ENCODE results near the gene ZNF526.
"Not testable (repeated sequence)": the region's sequence is repeated elsewhere in the genome, so short reads cannot be mapped to it uniquely, and the experiment has no call there.

The ZNF526 gene

GRCh38 chr19:42253245-42254088 lies 33.4 kb downstream of the ZNF526 start:
- H3K27ac ChIP-seq = peak overlapping the region; percentile 88
- no peak for TF ChIP-seq CTCF (conservative IDR thresholded peaks at IDR 0.05)
- no peak for TF ChIP-seq ZFX (IDR thresholded peaks at IDR 0.05)

- TF ChIP-seq ZFX (IDR thresholded peaks at IDR 0.05) = no peak
- no peak for TF ChIP-seq CTCF (conservative IDR thresholded peaks at IDR 0.05)
Observed at GRCh38 chr19:42254089-42254849, 34.2 kb downstream of the ZNF526 start.

GRCh38 chr19:42254850-42255765 lies 35.0 kb downstream of the ZNF526 start, which contains the start of gene ERF:
ERF (minus strand) TSS chr19:42255128; CDS start chr19:42254999, 129 bp downstream.
- H3K27ac ChIP-seq = peak within 1 kb of the TSS; percentile 88
- TF ChIP-seq CTCF (conservative IDR thresholded peaks at IDR 0.05) = no peak
- no peak for TF ChIP-seq ZFX (IDR thresholded peaks at IDR 0.05)

More at GRCh38 chr19:42254089-42254849, 34.2 kb downstream of the ZNF526 start:
- H3K27ac ChIP-seq = peak overlapping the region; percentile 88

GRCh38 chr19:42255766-42256745 lies 35.9 kb downstream of the ZNF526 start:
- peak overlapping the region; percentile 88 for H3K27ac ChIP-seq
- TF ChIP-seq CTCF (conservative IDR thresholded peaks at IDR 0.05) = no peak

GRCh38 chr19:42257842-42258241 lies 37.7 kb downstream of the ZNF526 start:
- not testable (repeated sequence) for H3K27ac ChIP-seq

GRCh38 chr19:42261763-42262162 lies 41.7 kb downstream of the ZNF526 start:
- TF ChIP-seq CTCF (conservative IDR thresholded peaks at IDR 0.05) (no peak), ZFX (IDR thresholded peaks at IDR 0.05) (no peak)
- no peak overlapping the region for H3K27ac ChIP-seq

- not testable (repeated sequence) for H3K27ac ChIP-seq
Observed at GRCh38 chr19:42266105-42266504, 46.0 kb downstream of the ZNF526 start.

GRCh38 chr19:42266928-42267603 lies 47.0 kb downstream of the ZNF526 start:
- peak overlapping the region; percentile 89 for H3K27ac ChIP-seq
